ENCODE results near the gene MT1G. TPM values are rescaled to one million over a fixed set of nuclear protein-coding genes. Genes with fewer than 3 reads are reported as not detected.

MT1G gene
- total and polyA plus RNA-seq, 2 experiments from 2014 or later: 184 to 1,014 TPM

- ATAC-seq: no peak
- no peak overlapping the region for H3K27ac ChIP-seq (ENCODE audit: low read depth)
- H3K4me1 ChIP-seq (ENCODE audit: insufficient read depth): peaks cover under 1% of the 10 kb centered on the region; the same call in 1 of the 2 replicates
- no peaks in the 10 kb centered on the region for H3K9me2 ChIP-seq (ENCODE audit: insufficient read depth)
- H3K36me3 ChIP-seq (ENCODE audit: insufficient read depth): no peaks in the 10 kb centered on the region
- H3K4me2 ChIP-seq: no peak overlapping the region
- no peak for DNase-seq (ENCODE audit: low spot score)
- H3K27ac Mint-ChIP-seq: no peak overlapping the region
- no peaks in the 10 kb centered on the region for H3K79me2 ChIP-seq (replicated peaks; ENCODE audit: insufficient read depth)
- TF ChIP-seq ZNF331 (CRISPR knock-in tag; IDR thresholded peaks at IDR 0.05; ENCODE audit: low read depth) (no peak), NANOG (IDR thresholded peaks at IDR 0.05; ENCODE audit: borderline replicate concordance) (no peak), ZNF114 (CRISPR knock-in tag; IDR thresholded peaks at IDR 0.05) (no peak), CREB1 (CRISPR knock-in tag; IDR thresholded peaks at IDR 0.05; ENCODE audit: low read depth) (no peak), EZH2phosphoT487 (IDR thresholded peaks at IDR 0.05; ENCODE audit: unreplicated experiment) (no peak), CTCF (conservative IDR thresholded peaks at IDR 0.05; ENCODE audit: low read depth in 2 of 2) (no peak), ZNF462 (CRISPR knock-in tag; IDR thresholded peaks at IDR 0.05) (no peak), POLR2AphosphoS5 (IDR thresholded peaks at IDR 0.05; ENCODE audit: low read depth) (no peak), EZH2 (IDR thresholded peaks at IDR 0.05; ENCODE audit: low read depth, unreplicated experiment) (no peak), STAT1 (IDR thresholded peaks at IDR 0.05; ENCODE audit: unreplicated experiment) (no peak), REST (IDR thresholded peaks at IDR 0.05; ENCODE audit: unreplicated experiment) (no peak), JUNB (IDR thresholded peaks at IDR 0.05; ENCODE audit: unreplicated experiment) (no peak), ETS1 (IDR thresholded peaks at IDR 0.05) (no peak)
- H3K4me1 Mint-ChIP-seq: peaks cover 5% of the 10 kb centered on the region; the same call in 2 of the 3 replicates
- H4K20me1 ChIP-seq (replicated peaks; ENCODE audit: insufficient read depth): no peaks in the 10 kb centered on the region
- H3K27me3 ChIP-seq (ENCODE audit: insufficient read depth): peaks cover 73% of the 10 kb centered on the region
- 0 out of 2 replicates have a peak, but pooled peaks cover 1% of the 10 kb centered on the region for H3F3A ChIP-seq (replicated peaks; ENCODE audit: low read depth)
- no peaks in the 10 kb centered on the region for H3K36me3 Mint-ChIP-seq (ENCODE audit: low read depth)
- H3K4me3 ChIP-seq: no peak overlapping the region
- H3K4me3 Mint-ChIP-seq: no peak overlapping the region
- H3K9me3 Mint-ChIP-seq: no peaks in the 10 kb centered on the region
- no peak overlapping the region for H2AFZ ChIP-seq
- H3K27me3 Mint-ChIP-seq (ENCODE audit: insufficient read depth, low read depth, poor library complexity): peaks cover 70% of the 10 kb centered on the region
Observed at GRCh38 chr16:56649271-56649670, 18.6 kb downstream of the MT1G start.

Measured in GM23338 (cell line).